Adrenal gland (tissue), 5 donors: Measurements from ENCODE around the gene CNTN5.

ENCODE experiments used
- POLR2A ChIP-seq, 2 donors: fragments of 450-650 bp; IDR thresholded peaks; one replicate each; pipeline ENCODE4 v1.6.1; 2017; ENCODE audit warnings: antibody characterized with exemption in 2 of 2, mild to moderate bottlenecking in 2 of 2, moderate library complexity in 1 of 2
- TF ChIP-seq, protein P1 (sequence below), 6 experiments: fragments of 450-650 bp in 4 of 6; fragments of 200-600 bp in 2 of 6; sonication (generic) in 1 of 6; IDR thresholded peaks; 1 replicate in 5 of 6; 2 replicates in 1 of 6; pipeline versions ENCODE4 v1.5.1 to v1.8.0; 2016 to 2021; ENCODE audit warnings: antibody characterized with exemption in 6 of 6, mild to moderate bottlenecking in 2 of 6, moderate library complexity in 1 of 6
- donor health status: DM: no; HTN: no; CAD: no.

DNA sequence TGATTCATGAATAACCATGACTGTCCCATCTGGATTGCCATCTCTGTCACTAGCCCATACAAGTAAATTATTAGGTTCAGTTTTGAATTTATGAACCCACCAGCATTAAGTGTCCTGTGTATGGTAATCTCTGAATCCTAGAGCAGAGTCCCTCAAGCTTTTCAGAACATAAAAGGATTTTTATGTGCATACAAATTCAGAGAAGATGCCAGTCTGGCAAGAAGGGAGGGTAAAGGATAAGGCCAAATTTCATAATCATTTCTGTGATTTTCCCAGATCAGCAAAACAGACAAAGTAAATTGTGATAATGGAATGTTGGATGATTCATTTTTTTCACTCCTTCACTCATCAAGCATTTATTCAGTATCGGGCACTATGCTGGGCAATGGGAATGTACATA, 1295.2 kb downstream of the CNTN5 start:
- no peak for TF ChIP-seq POLR2A (IDR thresholded peaks at IDR 0.05)
- TF ChIP-seq, protein P1, sequence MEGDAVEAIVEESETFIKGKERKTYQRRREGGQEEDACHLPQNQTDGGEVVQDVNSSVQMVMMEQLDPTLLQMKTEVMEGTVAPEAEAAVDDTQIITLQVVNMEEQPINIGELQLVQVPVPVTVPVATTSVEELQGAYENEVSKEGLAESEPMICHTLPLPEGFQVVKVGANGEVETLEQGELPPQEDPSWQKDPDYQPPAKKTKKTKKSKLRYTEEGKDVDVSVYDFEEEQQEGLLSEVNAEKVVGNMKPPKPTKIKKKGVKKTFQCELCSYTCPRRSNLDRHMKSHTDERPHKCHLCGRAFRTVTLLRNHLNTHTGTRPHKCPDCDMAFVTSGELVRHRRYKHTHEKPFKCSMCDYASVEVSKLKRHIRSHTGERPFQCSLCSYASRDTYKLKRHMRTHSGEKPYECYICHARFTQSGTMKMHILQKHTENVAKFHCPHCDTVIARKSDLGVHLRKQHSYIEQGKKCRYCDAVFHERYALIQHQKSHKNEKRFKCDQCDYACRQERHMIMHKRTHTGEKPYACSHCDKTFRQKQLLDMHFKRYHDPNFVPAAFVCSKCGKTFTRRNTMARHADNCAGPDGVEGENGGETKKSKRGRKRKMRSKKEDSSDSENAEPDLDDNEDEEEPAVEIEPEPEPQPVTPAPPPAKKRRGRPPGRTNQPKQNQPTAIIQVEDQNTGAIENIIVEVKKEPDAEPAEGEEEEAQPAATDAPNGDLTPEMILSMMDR (IDR thresholded peaks at IDR 0.05), result no peak
